ENCODE results near the gene ZNF503. TPM values are rescaled to one million over a fixed set of nuclear protein-coding genes. Genes with fewer than 3 reads are reported as not detected.

ZNF503 gene
- total and polyA plus RNA-seq, 2 experiments from 2014 or later, result 0.21 TPM; not detected in 1

DNA sequence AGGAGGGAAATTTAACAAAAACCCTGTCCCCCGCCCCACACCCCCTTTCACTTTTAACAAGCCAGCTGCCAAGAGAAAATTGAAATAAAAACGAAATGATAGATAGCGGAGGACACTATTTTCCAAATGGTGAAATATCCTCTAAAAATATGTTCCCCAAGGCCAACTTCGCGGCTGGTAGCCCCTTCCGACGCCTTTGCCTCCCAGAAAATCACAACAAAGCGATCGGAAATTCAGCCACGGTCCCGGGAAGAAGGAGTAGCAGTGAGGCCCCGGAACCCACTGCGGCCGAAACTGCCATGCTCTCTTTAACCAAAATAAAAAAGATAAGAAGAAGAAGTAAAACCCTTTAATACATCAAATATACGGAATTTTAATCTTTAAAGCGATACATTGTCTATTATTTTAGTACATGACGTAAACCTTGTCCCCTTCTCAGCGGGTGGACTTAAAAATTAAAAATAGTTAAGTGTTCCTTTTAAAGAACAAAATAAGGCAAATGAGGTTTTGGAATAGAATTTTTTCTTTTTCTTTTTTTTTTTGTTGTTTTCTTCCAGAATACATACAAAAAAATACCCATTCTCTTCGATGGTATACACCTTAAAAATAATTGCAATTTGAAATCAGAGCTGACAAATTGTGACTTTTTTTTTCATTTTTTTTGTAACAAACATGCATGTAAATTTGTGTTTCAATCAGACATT lies 3.9 kb downstream of the ZNF503 start (continued):
- TF ChIP-seq, protein P1, sequence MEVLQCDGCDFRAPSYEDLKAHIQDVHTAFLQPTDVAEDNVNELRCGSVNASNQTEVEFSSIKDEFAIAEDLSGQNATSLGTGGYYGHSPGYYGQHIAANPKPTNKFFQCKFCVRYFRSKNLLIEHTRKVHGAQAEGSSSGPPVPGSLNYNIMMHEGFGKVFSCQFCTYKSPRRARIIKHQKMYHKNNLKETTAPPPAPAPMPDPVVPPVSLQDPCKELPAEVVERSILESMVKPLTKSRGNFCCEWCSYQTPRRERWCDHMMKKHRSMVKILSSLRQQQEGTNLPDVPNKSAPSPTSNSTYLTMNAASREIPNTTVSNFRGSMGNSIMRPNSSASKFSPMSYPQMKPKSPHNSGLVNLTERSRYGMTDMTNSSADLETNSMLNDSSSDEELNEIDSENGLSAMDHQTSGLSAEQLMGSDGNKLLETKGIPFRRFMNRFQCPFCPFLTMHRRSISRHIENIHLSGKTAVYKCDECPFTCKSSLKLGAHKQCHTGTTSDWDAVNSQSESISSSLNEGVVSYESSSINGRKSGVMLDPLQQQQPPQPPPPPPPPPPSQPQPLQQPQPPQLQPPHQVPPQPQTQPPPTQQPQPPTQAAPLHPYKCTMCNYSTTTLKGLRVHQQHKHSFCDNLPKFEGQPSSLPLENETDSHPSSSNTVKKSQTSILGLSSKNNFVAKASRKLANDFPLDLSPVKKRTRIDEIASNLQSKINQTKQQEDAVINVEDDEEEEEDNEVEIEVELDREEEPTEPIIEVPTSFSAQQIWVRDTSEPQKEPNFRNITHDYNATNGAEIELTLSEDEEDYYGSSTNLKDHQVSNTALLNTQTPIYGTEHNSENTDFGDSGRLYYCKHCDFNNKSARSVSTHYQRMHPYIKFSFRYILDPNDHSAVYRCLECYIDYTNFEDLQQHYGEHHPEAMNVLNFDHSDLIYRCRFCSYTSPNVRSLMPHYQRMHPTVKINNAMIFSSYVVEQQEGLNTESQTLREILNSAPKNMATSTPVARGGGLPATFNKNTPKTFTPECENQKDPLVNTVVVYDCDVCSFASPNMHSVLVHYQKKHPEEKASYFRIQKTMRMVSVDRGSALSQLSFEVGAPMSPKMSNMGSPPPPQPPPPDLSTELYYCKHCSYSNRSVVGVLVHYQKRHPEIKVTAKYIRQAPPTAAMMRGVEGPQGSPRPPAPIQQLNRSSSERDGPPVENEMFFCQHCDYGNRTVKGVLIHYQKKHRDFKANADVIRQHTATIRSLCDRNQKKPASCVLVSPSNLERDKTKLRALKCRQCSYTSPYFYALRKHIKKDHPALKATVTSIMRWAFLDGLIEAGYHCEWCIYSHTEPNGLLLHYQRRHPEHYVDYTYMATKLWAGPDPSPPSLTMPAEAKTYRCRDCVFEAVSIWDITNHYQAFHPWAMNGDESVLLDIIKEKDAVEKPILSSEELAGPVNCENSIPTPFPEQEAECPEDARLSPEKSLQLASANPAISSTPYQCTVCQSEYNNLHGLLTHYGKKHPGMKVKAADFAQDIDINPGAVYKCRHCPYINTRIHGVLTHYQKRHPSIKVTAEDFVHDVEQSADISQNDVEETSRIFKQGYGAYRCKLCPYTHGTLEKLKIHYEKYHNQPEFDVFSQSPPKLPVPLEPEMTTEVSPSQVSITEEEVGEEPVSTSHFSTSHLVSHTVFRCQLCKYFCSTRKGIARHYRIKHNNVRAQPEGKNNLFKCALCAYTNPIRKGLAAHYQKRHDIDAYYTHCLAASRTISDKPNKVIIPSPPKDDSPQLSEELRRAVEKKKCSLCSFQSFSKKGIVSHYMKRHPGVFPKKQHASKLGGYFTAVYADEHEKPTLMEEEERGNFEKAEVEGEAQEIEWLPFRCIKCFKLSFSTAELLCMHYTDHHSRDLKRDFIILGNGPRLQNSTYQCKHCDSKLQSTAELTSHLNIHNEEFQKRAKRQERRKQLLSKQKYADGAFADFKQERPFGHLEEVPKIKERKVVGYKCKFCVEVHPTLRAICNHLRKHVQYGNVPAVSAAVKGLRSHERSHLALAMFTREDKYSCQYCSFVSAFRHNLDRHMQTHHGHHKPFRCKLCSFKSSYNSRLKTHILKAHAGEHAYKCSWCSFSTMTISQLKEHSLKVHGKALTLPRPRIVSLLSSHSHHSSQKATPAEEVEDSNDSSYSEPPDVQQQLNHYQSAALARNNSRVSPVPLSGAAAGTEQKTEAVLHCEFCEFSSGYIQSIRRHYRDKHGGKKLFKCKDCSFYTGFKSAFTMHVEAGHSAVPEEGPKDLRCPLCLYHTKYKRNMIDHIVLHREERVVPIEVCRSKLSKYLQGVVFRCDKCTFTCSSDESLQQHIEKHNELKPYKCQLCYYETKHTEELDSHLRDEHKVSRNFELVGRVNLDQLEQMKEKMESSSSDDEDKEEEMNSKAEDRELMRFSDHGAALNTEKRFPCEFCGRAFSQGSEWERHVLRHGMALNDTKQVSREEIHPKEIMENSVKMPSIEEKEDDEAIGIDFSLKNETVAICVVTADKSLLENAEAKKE (CRISPR knock-in tag; IDR thresholded peaks at IDR 0.05), result no peak
- TF ChIP-seq EZH2 (IDR thresholded peaks at IDR 0.05; ENCODE audit: low read depth, unreplicated experiment), result peak; percentile 85
- TF ChIP-seq ZNF331 (CRISPR knock-in tag; IDR thresholded peaks at IDR 0.05; ENCODE audit: low read depth), result no peak

DNA sequence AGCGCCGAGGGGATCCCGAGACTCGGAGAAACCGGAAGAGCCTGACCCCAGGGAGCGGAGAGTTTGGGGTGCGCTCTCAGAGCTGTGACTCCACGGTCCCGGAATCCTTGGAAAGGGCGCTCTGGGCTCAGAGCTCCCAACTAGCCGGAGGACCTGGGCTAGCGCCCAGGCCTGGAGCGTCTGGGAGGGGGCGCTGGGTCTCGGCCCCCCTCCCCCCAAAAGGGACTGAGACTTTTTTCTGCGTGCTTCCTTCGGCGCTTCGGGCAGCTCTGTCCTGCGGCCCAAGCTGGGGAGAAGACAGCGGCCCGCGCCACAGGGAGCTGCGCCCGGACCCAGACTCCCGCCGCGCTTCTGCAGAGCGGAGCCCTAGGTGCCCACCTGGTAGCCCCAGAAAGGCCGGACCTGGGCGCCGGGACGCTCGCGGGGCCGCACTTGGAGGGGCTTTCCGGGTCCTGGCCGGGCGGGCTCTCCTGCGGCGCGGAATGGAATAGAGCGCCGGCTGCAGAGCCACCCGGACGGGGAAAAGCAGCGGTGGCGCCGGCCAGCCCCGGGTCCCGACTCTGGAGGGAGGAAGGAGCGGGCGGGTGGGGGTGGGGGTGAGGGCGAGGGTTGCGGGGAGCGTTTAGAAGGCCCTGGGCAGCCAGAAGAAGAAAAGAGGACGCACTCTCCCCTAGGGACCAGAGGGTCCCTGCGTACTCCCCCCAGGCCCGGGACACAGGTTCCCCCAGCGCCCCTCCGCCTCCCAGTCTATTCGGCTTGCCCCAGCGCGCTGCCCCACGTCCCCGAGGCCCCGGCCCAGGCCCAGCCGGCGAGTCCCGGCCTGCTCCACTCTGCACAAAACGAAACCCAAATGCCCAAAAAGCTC lies 4.7 kb downstream of the ZNF503 start:
- Histone ChIP-seq H3K79me2 (replicated peaks; ENCODE audit: insufficient read depth) (no peaks in the 10 kb centered on the region), H3K27ac (ENCODE audit: low read depth) (no peak overlapping the region), H3K9me2 (ENCODE audit: insufficient read depth) (no peaks in the 10 kb centered on the region), H3K27me3 (ENCODE audit: insufficient read depth) (peaks cover 100% of the 10 kb centered on the region), H3K4me2 (peak overlapping the region; percentile 85), H4K20me1 (replicated peaks; ENCODE audit: insufficient read depth) (peaks cover 8% of the 10 kb centered on the region), H2AFZ (peak overlapping the region; percentile 95), H3F3A (replicated peaks; ENCODE audit: low read depth) (no peaks in the 10 kb centered on the region), H3K4me3 (peak overlapping the region; percentile 60), H3K36me3 (ENCODE audit: insufficient read depth) (no peaks in the 10 kb centered on the region), H3K4me1 (ENCODE audit: insufficient read depth) (peaks cover 22% of the 10 kb centered on the region)
- Mint-ChIP-seq H3K27me3 (ENCODE audit: insufficient read depth, low read depth, poor library complexity) (peaks cover 91% of the 10 kb centered on the region), H3K27ac (no peak overlapping the region), H3K9me3 (peaks cover 3% of the 10 kb centered on the region; the same call in 2 of the 3 replicates), H3K4me3 (peak overlapping the region; percentile 66), H3K4me1 (peaks cover 18% of the 10 kb centered on the region), H3K36me3 (ENCODE audit: low read depth) (peaks cover 2% of the 10 kb centered on the region; the same call in 1 of the 3 replicates)
- DNase-seq (ENCODE audit: low spot score) (peak; percentile 63), ATAC-seq (peak; percentile 3)
- TF ChIP-seq EZH2 (IDR thresholded peaks at IDR 0.05; ENCODE audit: low read depth, unreplicated experiment) (peak; percentile 82), EZH2phosphoT487 (IDR thresholded peaks at IDR 0.05; ENCODE audit: unreplicated experiment) (peak; percentile 49)
- TF ChIP-seq, protein P2, sequence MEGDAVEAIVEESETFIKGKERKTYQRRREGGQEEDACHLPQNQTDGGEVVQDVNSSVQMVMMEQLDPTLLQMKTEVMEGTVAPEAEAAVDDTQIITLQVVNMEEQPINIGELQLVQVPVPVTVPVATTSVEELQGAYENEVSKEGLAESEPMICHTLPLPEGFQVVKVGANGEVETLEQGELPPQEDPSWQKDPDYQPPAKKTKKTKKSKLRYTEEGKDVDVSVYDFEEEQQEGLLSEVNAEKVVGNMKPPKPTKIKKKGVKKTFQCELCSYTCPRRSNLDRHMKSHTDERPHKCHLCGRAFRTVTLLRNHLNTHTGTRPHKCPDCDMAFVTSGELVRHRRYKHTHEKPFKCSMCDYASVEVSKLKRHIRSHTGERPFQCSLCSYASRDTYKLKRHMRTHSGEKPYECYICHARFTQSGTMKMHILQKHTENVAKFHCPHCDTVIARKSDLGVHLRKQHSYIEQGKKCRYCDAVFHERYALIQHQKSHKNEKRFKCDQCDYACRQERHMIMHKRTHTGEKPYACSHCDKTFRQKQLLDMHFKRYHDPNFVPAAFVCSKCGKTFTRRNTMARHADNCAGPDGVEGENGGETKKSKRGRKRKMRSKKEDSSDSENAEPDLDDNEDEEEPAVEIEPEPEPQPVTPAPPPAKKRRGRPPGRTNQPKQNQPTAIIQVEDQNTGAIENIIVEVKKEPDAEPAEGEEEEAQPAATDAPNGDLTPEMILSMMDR (conservative IDR thresholded peaks at IDR 0.05; ENCODE audit: low read depth in 2 of 2), result no peak
- TF ChIP-seq, protein P3, sequence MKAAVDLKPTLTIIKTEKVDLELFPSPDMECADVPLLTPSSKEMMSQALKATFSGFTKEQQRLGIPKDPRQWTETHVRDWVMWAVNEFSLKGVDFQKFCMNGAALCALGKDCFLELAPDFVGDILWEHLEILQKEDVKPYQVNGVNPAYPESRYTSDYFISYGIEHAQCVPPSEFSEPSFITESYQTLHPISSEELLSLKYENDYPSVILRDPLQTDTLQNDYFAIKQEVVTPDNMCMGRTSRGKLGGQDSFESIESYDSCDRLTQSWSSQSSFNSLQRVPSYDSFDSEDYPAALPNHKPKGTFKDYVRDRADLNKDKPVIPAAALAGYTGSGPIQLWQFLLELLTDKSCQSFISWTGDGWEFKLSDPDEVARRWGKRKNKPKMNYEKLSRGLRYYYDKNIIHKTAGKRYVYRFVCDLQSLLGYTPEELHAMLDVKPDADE (IDR thresholded peaks at IDR 0.05), result no peak
